HG02798 (cell line): ENCODE results near the gene MYBPC1.
"Not testable (repeated sequence)": the region's sequence is repeated elsewhere in the genome, so short reads cannot be mapped to it uniquely, and the experiment has no call there.

Source experiments
- ATAC-seq: cut with Tn5 transposase; IDR thresholded peaks from one replicate; pipeline ENCODE4 v1.9.1; 2021; ENCODE audit warnings: mild to moderate bottlenecking; ENCODE audit not compliant: unreplicated experiment, poor library complexity

Gene MYBPC1

GRCh38 chr12:101594700-101595099, at the start of gene MYBPC1:
MYBPC1 (plus strand) TSS chr12:101594971; CDS start chr12:101595071, 100 bp downstream.
- ATAC-seq: no peak

GRCh38 chr12:101551362-101552114, 43.2 kb upstream of the MYBPC1 start:
- no peak for ATAC-seq

- ATAC-seq: no peak
These were observed 42.5 kb upstream of the MYBPC1 start for GRCh38 chr12:101552277-101552676.

GRCh38 chr12:101557094-101557493, 37.7 kb upstream of the MYBPC1 start:
- no peak for ATAC-seq

GRCh38 chr12:101558726-101559125, 36.0 kb upstream of the MYBPC1 start:
- ATAC-seq: not testable (repeated sequence)

- no peak for ATAC-seq
These were observed 31.6 kb upstream of the MYBPC1 start for GRCh38 chr12:101563212-101563611.

GRCh38 chr12:101564912-101565311, 29.9 kb upstream of the MYBPC1 start:
- ATAC-seq: no peak

GRCh38 chr12:101566318-101566717, 28.5 kb upstream of the MYBPC1 start:
- no peak for ATAC-seq

GRCh38 chr12:101567918-101568317, 26.9 kb upstream of the MYBPC1 start:
- no peak for ATAC-seq

GRCh38 chr12:101570047-101570446, 24.7 kb upstream of the MYBPC1 start:
- no peak for ATAC-seq

GRCh38 chr12:101571105-101571504, 23.7 kb upstream of the MYBPC1 start:
- no peak for ATAC-seq

- ATAC-seq: no peak
These were observed 21.0 kb upstream of the MYBPC1 start for GRCh38 chr12:101573743-101574142.

GRCh38 chr12:101578417-101578816, 16.4 kb upstream of the MYBPC1 start:
- no peak for ATAC-seq

GRCh38 chr12:101581190-101581589, 13.6 kb upstream of the MYBPC1 start:
- no peak for ATAC-seq

- ATAC-seq: no peak
These were observed 11.8 kb upstream of the MYBPC1 start for GRCh38 chr12:101582937-101583336.

- no peak for ATAC-seq
These were observed 4.4 kb upstream of the MYBPC1 start for GRCh38 chr12:101590383-101590782.

GRCh38 chr12:101591781-101592180, 3.0 kb upstream of the MYBPC1 start:
- no peak for ATAC-seq

- ATAC-seq: no peak
These were observed 2.3 kb upstream of the MYBPC1 start for GRCh38 chr12:101592448-101592847.

- no peak for ATAC-seq
These were observed 1.9 kb upstream of the MYBPC1 start for GRCh38 chr12:101592921-101593320.

- no peak for ATAC-seq
These were observed 1.4 kb downstream of the MYBPC1 start for GRCh38 chr12:101596172-101596571.

- ATAC-seq: no peak
These were observed 2.4 kb downstream of the MYBPC1 start for GRCh38 chr12:101597164-101597563.

- ATAC-seq: no peak
These were observed 3.7 kb downstream of the MYBPC1 start for GRCh38 chr12:101598483-101598882.
